ENCODE results near the gene EIF2S2. TPM values are rescaled to one million over a fixed set of nuclear protein-coding genes. Genes with fewer than 3 reads are reported as not detected.

EIF2S2 gene
- total and polyA plus RNA-seq, 2 experiments from 2014 or later = 124 to 194 TPM

DNA sequence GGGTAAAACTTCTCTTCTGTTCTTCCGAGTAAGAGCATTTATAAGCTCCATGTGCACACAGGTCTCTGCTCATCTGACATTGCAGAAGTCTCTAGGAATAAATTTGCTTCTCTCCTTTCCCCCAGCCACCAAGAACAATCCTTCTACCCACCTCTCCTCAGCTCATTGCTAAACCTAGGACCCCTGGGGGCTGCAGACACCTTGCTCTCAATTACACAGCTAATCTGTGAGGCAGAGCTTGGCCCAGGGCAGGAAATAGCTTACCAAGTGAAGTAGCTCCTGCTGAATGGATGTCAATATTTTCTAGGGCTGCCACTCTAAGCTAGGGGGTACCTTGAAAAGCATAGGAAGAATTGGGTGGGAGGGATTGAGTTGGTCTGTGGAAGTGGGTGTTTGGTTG lies 44.0 kb downstream of the EIF2S2 start:
- no peaks in the 10 kb centered on the region for H3K9me3 Mint-ChIP-seq
- H3K27me3 Mint-ChIP-seq (ENCODE audit: insufficient read depth, low read depth, poor library complexity) = peaks cover 4% of the 10 kb centered on the region
- Histone ChIP-seq H3K4me2 (no peak overlapping the region), H3K9me2 (ENCODE audit: insufficient read depth) (no peaks in the 10 kb centered on the region), H3F3A (replicated peaks; ENCODE audit: low read depth) (0 out of 2 replicates have a peak, but pooled peaks cover 4% of the 10 kb centered on the region), H3K36me3 (ENCODE audit: insufficient read depth) (peaks cover 3% of the 10 kb centered on the region; the same call in 1 of the 2 replicates), H3K4me1 (ENCODE audit: insufficient read depth) (peaks cover 21% of the 10 kb centered on the region), H3K4me3 (no peak overlapping the region), H4K20me1 (replicated peaks; ENCODE audit: insufficient read depth) (peaks cover 67% of the 10 kb centered on the region), H2AFZ (no peak overlapping the region), H3K27ac (ENCODE audit: low read depth) (no peak overlapping the region), H3K27me3 (ENCODE audit: insufficient read depth) (no peaks in the 10 kb centered on the region), H3K79me2 (replicated peaks; ENCODE audit: insufficient read depth) (peaks cover 52% of the 10 kb centered on the region)
- ATAC-seq (peak; percentile 11; the same call in 1 of the 3 replicates), DNase-seq (ENCODE audit: low spot score) (no peak)
- H3K4me1 Mint-ChIP-seq = peaks cover 37% of the 10 kb centered on the region
- H3K4me3 Mint-ChIP-seq = no peak overlapping the region; the same call in 2 of the 3 replicates
- no peak for TF ChIP-seq CTCF (conservative IDR thresholded peaks at IDR 0.05; ENCODE audit: low read depth in 2 of 2)
- TF ChIP-seq ETS1 (IDR thresholded peaks at IDR 0.05) = no peak
- TF ChIP-seq ZNF331 (CRISPR knock-in tag; IDR thresholded peaks at IDR 0.05; ENCODE audit: low read depth) = no peak
- no peak for TF ChIP-seq EZH2 (IDR thresholded peaks at IDR 0.05; ENCODE audit: low read depth, unreplicated experiment)
- TF ChIP-seq STAT1 (IDR thresholded peaks at IDR 0.05; ENCODE audit: unreplicated experiment) = no peak
- no peak for TF ChIP-seq NANOG (IDR thresholded peaks at IDR 0.05; ENCODE audit: borderline replicate concordance)
- no peak for TF ChIP-seq ZNF114 (CRISPR knock-in tag; IDR thresholded peaks at IDR 0.05)
- no peak for TF ChIP-seq POLR2AphosphoS5 (IDR thresholded peaks at IDR 0.05; ENCODE audit: low read depth)
- no peak for TF ChIP-seq CREB1 (CRISPR knock-in tag; IDR thresholded peaks at IDR 0.05; ENCODE audit: low read depth)
- peaks cover 21% of the 10 kb centered on the region for H3K36me3 Mint-ChIP-seq (ENCODE audit: low read depth)
- no peak overlapping the region for H3K27ac Mint-ChIP-seq

DNA sequence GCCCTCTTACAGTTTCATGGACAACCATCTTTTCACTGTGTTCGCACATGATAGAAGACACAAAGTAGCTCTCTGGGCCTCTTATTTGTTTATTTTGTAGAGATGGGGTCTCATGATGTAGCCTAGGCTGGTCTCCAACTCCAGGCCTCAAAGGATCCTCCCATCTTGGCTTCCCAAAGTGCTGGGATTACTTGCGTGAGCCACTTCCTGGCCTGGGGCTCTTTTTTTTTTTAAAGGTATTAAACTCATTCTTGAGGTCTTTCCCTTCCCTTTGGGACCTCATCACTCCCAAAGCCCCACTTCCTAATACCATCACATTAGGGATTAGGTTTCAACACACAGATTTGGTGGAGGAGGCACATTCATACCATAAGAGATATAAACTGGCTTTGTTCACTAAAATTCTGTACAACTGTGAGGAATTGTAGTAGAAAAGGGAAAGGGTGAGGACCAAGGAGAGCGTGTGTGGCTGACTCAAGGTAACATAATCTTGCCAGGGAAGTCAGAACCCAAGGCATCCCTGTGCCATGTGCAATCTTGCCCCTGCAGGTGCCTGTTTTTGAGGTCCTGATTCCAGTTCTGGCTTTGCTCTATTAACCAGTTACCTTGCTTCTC lies 45.5 kb downstream of the EIF2S2 start:
- H3K27me3 Mint-ChIP-seq (ENCODE audit: insufficient read depth, low read depth, poor library complexity) = peaks cover 4% of the 10 kb centered on the region
- H2AFZ ChIP-seq = no peak overlapping the region
- H3K79me2 ChIP-seq (replicated peaks; ENCODE audit: insufficient read depth) = peaks cover 50% of the 10 kb centered on the region
- no peaks in the 10 kb centered on the region for H3K9me3 Mint-ChIP-seq
- H3K27ac ChIP-seq (ENCODE audit: low read depth) = 0 out of 2 replicates have a peak overlapping the region, but pooled peaks have one; percentile 74
- no peak overlapping the region for H3K4me3 Mint-ChIP-seq
- DNase-seq (ENCODE audit: low spot score) = no peak
- H3K36me3 Mint-ChIP-seq (ENCODE audit: low read depth) = peaks cover 11% of the 10 kb centered on the region; the same call in 2 of the 3 replicates
- no peak overlapping the region for H3K4me2 ChIP-seq
- no peaks in the 10 kb centered on the region for H3K36me3 ChIP-seq (ENCODE audit: insufficient read depth)
- no peaks in the 10 kb centered on the region for H3K27me3 ChIP-seq (ENCODE audit: insufficient read depth)
- H4K20me1 ChIP-seq (replicated peaks; ENCODE audit: insufficient read depth) = peaks cover 65% of the 10 kb centered on the region
- no peaks in the 10 kb centered on the region for H3K9me2 ChIP-seq (ENCODE audit: insufficient read depth)
- no peak overlapping the region for H3K4me3 ChIP-seq
- peaks cover 21% of the 10 kb centered on the region for H3K4me1 ChIP-seq (ENCODE audit: insufficient read depth)
- H3K4me1 Mint-ChIP-seq = peaks cover 37% of the 10 kb centered on the region
- no peak for ATAC-seq
- H3F3A ChIP-seq (replicated peaks; ENCODE audit: low read depth) = 0 out of 2 replicates have a peak, but pooled peaks cover 4% of the 10 kb centered on the region
- H3K27ac Mint-ChIP-seq = no peak overlapping the region
- TF ChIP-seq ZNF331 (CRISPR knock-in tag; IDR thresholded peaks at IDR 0.05; ENCODE audit: low read depth) = no peak
- TF ChIP-seq CREB1 (CRISPR knock-in tag; IDR thresholded peaks at IDR 0.05; ENCODE audit: low read depth) = no peak
- no peak for TF ChIP-seq EZH2 (IDR thresholded peaks at IDR 0.05; ENCODE audit: low read depth, unreplicated experiment)
- no peak for TF ChIP-seq POLR2AphosphoS5 (IDR thresholded peaks at IDR 0.05; ENCODE audit: low read depth)
- no peak for TF ChIP-seq STAT1 (IDR thresholded peaks at IDR 0.05; ENCODE audit: unreplicated experiment)
- no peak for TF ChIP-seq ZNF114 (CRISPR knock-in tag; IDR thresholded peaks at IDR 0.05)
- TF ChIP-seq ZNF462 (CRISPR knock-in tag; IDR thresholded peaks at IDR 0.05) = no peak
- TF ChIP-seq EZH2phosphoT487 (IDR thresholded peaks at IDR 0.05; ENCODE audit: unreplicated experiment) = no peak
